Measurements from ENCODE around the gene NR3C1.
"Not testable (repeated sequence)": the region's sequence is repeated elsewhere in the genome, so short reads cannot be mapped to it uniquely, and the experiment has no call there.

Gene NR3C1

DNA sequence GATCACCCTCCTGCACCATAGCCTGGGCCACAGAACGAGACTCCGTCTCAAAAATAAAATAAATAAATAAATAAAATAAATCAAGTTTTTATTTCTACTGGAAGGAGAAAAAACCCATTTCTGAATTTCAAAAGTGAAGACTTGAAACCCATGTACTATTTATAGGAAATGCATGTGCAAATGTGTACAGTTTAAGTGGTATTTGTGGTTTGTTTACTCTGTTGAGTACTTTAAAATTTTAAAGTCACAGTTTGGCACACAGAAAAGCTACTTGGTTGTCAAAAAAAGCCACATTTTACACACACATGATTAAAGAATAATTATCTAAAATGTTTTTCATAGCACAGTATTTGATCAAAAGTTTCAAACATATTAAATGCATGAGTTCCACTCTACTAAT lies 43.6 kb downstream of the NR3C1 start:
- no peak for DNase-seq

DNA sequence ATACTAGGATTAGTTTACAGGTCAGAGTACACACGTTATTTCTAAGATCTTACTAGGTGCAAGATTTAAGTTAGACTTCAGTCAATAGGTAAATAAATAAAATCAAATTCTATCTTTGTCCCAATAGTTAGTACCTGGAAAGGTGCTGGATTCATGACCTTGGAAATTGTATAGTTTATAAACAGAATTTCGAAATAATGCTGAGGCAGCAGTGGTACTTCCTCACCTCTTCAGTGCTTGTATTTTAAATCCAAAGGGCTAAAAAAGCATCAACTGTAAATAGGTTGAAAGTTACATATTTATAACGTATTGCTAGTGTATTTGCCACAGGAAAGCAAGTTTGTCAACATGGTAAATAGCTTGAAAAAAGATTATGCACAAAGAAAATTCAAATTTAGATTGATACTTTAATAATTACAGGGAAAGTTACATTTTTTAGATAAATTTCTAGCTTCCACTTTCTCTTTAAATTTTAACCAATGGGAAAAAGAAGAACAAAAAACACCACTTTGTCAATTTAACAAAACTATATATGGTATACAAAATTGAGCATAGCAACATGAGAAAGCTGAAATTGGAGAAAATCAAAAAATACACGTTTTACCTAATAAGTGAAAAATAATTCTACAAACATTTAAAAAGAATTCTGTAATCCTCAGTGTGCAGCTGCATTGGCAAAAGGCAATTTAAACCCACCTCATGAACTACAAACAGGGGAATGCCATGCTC lies 46.5 kb downstream of the NR3C1 start:
- DNase-seq, result no peak

GRCh38 chr5:143355710-143356109 lies 47.8 kb downstream of the NR3C1 start:
- DNase-seq, result peak; percentile 32

DNA sequence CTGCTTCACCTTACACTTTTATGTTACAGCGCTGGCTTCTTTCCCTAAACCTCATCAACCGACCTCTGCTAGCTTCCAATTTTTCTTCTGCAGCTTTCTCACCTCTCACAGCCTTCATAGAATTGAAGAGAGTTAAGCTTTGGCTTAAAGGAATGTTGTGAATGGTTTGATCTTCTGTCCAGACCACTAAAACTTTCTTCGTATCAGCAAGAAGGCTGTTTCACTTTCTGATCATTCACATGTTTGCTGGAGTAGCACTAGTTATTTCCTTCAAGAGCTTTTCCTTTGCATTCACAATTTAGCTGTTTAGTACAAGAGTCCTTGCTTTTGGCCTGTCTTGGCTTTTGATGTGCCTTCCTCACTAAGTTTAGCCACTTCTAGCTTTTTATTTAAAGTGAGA lies 49.5 kb downstream of the NR3C1 start:
- no peak for DNase-seq

DNA sequence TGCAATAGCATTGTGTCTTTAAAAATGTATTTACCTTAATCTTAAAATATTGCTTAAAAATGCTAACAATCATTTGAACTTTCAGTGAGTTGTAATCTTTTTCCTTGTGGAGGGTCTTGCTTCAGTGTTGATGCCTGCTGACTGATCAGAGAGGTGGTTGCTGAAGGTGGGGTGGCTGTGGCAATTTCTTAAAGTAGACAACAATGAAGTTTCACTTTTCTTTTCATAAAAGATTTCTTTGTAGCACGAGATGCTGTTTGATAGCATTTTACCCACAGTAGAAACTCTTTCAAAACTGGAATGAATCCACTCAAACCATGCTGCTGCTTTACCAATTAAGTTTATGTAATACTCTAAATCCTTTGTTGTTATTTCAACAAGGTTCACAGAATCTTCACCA lies 50.8 kb downstream of the NR3C1 start:
- no peak for DNase-seq

DNA sequence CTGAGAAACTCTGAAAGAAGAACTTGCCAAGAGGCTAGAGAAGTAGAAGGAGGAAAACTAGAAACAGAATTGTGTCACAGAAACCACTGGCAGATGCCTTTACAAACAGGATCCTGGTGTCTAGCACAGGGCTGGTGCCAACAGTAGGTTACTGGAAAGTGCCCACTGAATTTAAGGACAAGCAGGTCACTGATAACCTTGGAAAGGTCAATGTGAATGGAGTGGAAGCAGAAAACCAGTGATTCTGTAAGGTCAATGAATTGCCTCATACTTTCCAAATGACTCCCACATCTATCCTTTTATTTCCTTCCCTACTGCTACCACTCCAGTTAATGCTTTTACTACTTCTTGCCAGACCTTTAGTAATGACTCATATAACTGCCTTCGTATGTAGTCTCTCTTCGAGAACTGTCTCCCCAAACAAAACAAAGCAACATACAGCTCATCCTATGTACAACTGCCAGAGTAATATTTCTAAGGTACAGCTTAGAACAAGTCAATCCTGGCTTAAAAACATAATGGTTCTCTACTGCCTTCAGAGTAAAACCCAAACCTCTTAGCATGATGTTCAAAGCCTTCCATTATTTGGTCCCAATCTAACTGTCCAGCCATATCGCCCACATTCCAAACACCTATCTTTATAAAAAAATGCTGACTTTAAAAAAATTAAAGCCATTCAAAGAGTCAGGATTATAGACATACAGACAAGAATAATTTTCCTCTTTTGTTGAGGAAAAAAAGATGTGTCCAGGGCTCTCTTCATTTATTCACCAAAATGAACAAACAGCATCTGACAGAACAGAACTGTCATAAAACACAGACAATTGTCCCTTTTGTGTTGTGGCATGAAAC lies 52.5 kb downstream of the NR3C1 start:
- DNase-seq, result no peak

DNA sequence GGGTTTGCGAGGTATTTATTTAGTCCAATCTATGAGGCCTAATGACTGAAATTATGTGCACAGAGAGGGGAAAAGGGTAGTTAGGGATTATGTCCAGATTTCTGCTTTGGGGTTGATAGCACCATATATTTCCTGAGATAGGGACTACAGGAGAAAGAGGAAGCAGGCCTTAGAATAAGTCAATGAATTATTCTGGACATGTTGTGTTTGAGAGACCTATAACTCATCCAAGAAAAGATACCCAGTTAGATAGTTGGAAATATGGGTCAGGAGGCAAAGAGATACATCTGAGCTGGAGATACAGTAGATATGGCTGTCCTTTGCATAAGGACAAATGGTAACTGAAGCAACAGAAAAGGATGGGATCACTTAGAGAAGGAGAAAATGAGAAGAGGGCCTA lies 53.1 kb downstream of the NR3C1 start:
- DNase-seq, result no peak

GRCh38 chr5:143349177-143349576 lies 54.3 kb downstream of the NR3C1 start:
- DNase-seq, result no peak

DNA sequence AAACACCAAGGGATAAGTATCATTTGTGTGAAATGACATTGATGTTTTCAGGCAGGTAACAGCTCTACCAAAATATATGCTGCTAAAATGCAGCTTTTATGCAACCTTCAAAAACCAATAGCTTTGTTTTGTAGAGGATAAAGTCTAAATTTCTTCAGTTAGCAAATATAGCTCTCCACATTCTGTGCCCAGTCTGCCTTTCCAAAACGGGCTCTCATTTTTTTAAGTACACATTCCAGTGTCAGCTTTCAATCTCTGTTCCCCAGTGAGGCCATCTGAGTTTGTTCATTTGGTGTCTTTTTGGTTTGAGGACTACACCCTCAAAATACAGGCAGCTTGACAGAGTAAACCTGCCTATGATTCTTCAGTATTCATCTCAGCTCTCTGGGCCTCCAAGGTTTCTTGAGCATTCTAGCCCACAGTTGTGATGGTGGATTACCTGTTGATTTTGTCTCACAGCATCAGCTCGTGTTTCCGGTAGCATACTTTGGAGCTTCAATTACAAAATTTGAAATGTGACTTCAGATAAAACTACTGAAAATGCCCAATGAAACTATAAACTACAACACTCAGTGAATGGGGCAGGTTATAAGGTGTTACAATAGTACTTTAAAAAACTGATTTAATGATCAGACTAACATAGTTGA lies 55.7 kb downstream of the NR3C1 start:
- DNase-seq, result no peak

GRCh38 chr5:143347046-143347445 lies 56.4 kb downstream of the NR3C1 start:
- DNase-seq, result no peak

- no peak for DNase-seq
Measured at GRCh38 chr5:143345671-143346440, 57.6 kb downstream of the NR3C1 start.

- DNase-seq, result no peak
Measured at GRCh38 chr5:143343042-143343441, 60.4 kb downstream of the NR3C1 start.

- DNase-seq, result no peak
Measured at GRCh38 chr5:143342607-143343006, 60.9 kb downstream of the NR3C1 start.

- DNase-seq, result no peak
Measured at GRCh38 chr5:143341807-143342570, 61.5 kb downstream of the NR3C1 start.

- no peak for DNase-seq
Measured at GRCh38 chr5:143340891-143341685, 62.4 kb downstream of the NR3C1 start.

- no peak for DNase-seq
Measured at GRCh38 chr5:143338658-143339366, 64.7 kb downstream of the NR3C1 start.

- DNase-seq, result no peak
Measured at GRCh38 chr5:143337946-143338345, 65.5 kb downstream of the NR3C1 start.

- no peak for DNase-seq
Measured at GRCh38 chr5:143336485-143336884, 67.0 kb downstream of the NR3C1 start.

- DNase-seq, result no peak
Measured at GRCh38 chr5:143334903-143335302, 68.6 kb downstream of the NR3C1 start.

DNA sequence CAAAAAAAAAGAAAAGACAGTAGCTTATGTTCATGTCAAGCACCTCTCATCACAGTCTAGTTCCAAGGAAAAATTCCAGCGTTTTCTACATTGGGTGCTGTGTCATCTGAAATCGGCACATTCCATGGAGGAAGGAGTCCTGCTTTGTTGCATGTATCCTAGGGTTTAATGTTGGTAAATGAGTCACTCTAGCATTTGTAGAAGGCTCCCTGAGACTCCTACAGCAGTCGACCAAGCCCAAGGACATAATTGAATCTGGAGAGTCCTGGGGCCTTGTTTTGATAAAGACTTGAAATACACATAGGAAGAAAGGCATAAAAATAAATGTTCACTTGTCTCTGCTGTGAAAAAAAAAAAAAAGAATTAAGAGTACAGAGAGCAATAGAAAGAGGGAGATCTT lies 69.1 kb downstream of the NR3C1 start:
- not testable (repeated sequence) for DNase-seq

DNA sequence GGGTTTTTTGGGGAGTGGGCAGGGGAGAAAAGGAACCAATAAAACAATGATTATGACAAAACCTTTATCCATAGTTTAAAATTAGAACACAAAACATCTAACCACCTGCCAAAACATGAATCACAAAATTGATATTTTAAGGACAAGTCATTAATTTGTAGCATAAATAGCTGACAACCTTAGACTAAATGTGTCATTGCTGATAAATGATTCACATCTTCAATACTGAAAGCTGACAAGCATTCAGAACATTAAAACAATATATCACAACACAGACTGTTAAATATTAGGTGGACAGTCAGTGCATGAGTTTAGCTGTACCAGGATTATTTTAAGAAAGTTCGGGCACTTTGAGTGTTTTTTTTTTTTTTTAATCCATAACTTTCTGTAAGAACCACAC lies 71.5 kb downstream of the NR3C1 start:
- no peak for DNase-seq
